ENCODE results near the gene FSTL5.

GRCh38 chr4:161585011-161585410 lies 578.8 kb downstream of the FSTL5 start:
- TF ChIP-seq, protein P1, sequence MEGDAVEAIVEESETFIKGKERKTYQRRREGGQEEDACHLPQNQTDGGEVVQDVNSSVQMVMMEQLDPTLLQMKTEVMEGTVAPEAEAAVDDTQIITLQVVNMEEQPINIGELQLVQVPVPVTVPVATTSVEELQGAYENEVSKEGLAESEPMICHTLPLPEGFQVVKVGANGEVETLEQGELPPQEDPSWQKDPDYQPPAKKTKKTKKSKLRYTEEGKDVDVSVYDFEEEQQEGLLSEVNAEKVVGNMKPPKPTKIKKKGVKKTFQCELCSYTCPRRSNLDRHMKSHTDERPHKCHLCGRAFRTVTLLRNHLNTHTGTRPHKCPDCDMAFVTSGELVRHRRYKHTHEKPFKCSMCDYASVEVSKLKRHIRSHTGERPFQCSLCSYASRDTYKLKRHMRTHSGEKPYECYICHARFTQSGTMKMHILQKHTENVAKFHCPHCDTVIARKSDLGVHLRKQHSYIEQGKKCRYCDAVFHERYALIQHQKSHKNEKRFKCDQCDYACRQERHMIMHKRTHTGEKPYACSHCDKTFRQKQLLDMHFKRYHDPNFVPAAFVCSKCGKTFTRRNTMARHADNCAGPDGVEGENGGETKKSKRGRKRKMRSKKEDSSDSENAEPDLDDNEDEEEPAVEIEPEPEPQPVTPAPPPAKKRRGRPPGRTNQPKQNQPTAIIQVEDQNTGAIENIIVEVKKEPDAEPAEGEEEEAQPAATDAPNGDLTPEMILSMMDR (IDR thresholded peaks at IDR 0.05), result no peak
- no peak for TF ChIP-seq ZFX (IDR thresholded peaks at IDR 0.05; ENCODE audit: borderline replicate concordance)
